Keratinocyte (primary cell): ENCODE results near the gene PTN. TPM values are rescaled to one million over a fixed set of nuclear protein-coding genes. Genes with fewer than 3 reads are reported as not detected.

Experiments used
- DNase-seq: peaks from one replicate; pipeline ENCODE4 v3.0.0-alpha.2; 2011; ENCODE audit warnings: low read depth, missing footprints, low spot score
- FAIRE-seq: peaks from 2 replicates; lab custom pipeline; 2011; peaks lifted over from hg19 to GRCh38; lab: Jason Lieb, UNC
- H2AFZ ChIP-seq: 2 replicates; pipeline ENCODE4 v1.6.0; 2012; ENCODE audit warnings: low read length, control low read depth, inconsistent platforms; ENCODE audit not compliant: control insufficient read depth
- H3K27ac ChIP-seq: 2 replicates; pipeline ENCODE4 v1.5.1; 2011; ENCODE audit warnings: low read length; ENCODE audit not compliant: control insufficient read depth, insufficient read depth
- H3K27me3 ChIP-seq: 3 replicates; pipeline ENCODE4 v1.6.0; 2011; ENCODE audit warnings: low read length; ENCODE audit not compliant: control insufficient read depth, insufficient read depth; ENCODE audit errors: extremely low read depth
- H3K36me3 ChIP-seq, 2 experiments: 2 replicates in 1 of 2; 3 replicates in 1 of 2; pipeline ENCODE4 v1.5.1; 2011; ENCODE audit warnings: low read length in 2 of 2, mild to moderate bottlenecking in 1 of 2; ENCODE audit not compliant: control insufficient read depth in 2 of 2, insufficient read depth in 2 of 2; ENCODE audit errors: extremely low read depth in 1 of 2
- H3K4me1 ChIP-seq: 3 replicates; pipeline ENCODE4 v1.5.1; 2011; ENCODE audit warnings: low read length; ENCODE audit not compliant: control insufficient read depth, insufficient read depth; ENCODE audit errors: extremely low read depth
- H3K4me2 ChIP-seq: 3 replicates; pipeline ENCODE4 v1.6.0; 2011; ENCODE audit warnings: low read depth, low read length; ENCODE audit not compliant: control insufficient read depth, insufficient read depth; ENCODE audit errors: extremely low read depth
- H3K4me3 ChIP-seq, 3 experiments: fragments of 200-600 bp in 1 of 3; sonication (generic) in 1 of 3; 2 replicates in 2 of 3; 3 replicates in 1 of 3; pipeline ENCODE4 v1.5.1; 2011 to 2016; ENCODE audit warnings: low read length in 3 of 3, mild to moderate bottlenecking in 3 of 3, control low read depth in 2 of 3, inconsistent platforms in 1 of 3, low read depth in 1 of 3, mixed read lengths in 1 of 3, mixed run types in 1 of 3, moderate library complexity in 1 of 3; ENCODE audit not compliant: control insufficient read depth in 2 of 3, insufficient read depth in 2 of 3; ENCODE audit errors: extremely low read depth in 1 of 3
- H3K79me2 ChIP-seq: 2 replicates; pipeline ENCODE4 v1.6.0; 2012; ENCODE audit warnings: low read length; ENCODE audit not compliant: control insufficient read depth, insufficient read depth
- H3K9ac ChIP-seq: 3 replicates; pipeline ENCODE4 v1.6.0; 2011; ENCODE audit warnings: low read length; ENCODE audit not compliant: control insufficient read depth, insufficient read depth; ENCODE audit errors: extremely low read depth
- H3K9me1 ChIP-seq: 3 replicates; pipeline ENCODE4 v1.6.0; 2011; ENCODE audit warnings: low read length; ENCODE audit not compliant: control insufficient read depth, insufficient read depth; ENCODE audit errors: extremely low read depth
- H3K9me3 ChIP-seq: 2 replicates; pipeline ENCODE4 v1.5.1; 2012; ENCODE audit warnings: low read depth, low read length; ENCODE audit not compliant: control insufficient read depth
- H4K20me1 ChIP-seq: 3 replicates; pipeline ENCODE4 v1.6.0; 2011; ENCODE audit warnings: low read length; ENCODE audit not compliant: control insufficient read depth, insufficient read depth; ENCODE audit errors: extremely low read depth
- CTCF ChIP-seq, 3 experiments: IDR thresholded peaks in 1 of 3; conservative IDR thresholded peaks in 1 of 3; optimal IDR thresholded peaks in 1 of 3; 2 replicates in 2 of 3; 3 replicates in 1 of 3; pipeline versions ENCODE3 to v1.5.1; 2011; ENCODE audit warnings: low read length in 3 of 3, mild to moderate bottlenecking in 3 of 3, moderate library complexity in 2 of 3, control low read depth in 1 of 3, inconsistent platforms in 1 of 3; ENCODE audit not compliant: insufficient read depth in 2 of 3; ENCODE audit errors: extremely low read depth in 1 of 3
- EZH2 ChIP-seq: IDR thresholded peaks from one replicate; pipeline ENCODE4 v1.6.1; 2012; ENCODE audit warnings: inconsistent platforms, mild to moderate bottlenecking, low read length, moderate library complexity
- dilution Hi-C: fragments of 300-500 bp; cut with MboI; formaldehyde crosslinking; loops from one replicate; pipeline ENCODE4 v1.7.0; 2020; ENCODE audit warnings: low sequenced_read_pairs; ENCODE audit not compliant: extremely low pct_ligation_motif_present
- polyA plus RNA-seq, 5 experiments: library from polyadenylated mRNA; depleted of rRNA in 3 of 5; stranded (reverse) in 3 of 5; stranded (forward) in 1 of 5; unstranded in 1 of 5; fragments of >200 nt; gene quantifications; 1 replicate in 1 of 5; 2 replicates in 3 of 5; 3 replicates in 1 of 5; pipeline versions ENCODE4 v1.2.1 to v1.2.3, GENCODE V29; 2011 to 2012; ENCODE audit warnings: missing spikeins in 2 of 5, low read depth in 1 of 5, low replicate concordance in 1 of 5

The PTN gene
- polyA plus RNA-seq, 1 donor (not counting 4 experiments of a cell fraction or from before 2014, with no cell fraction given): not detected

GRCh38 chr7:137363683-137364082 is 20.1 kb upstream of the PTN start:
- Histone ChIP-seq H4K20me1 (no peaks in the 10 kb centered on the region), H3K27ac (no peak overlapping the region), H3K4me3 (no peak overlapping the region), H3K36me3 (no peaks in the 10 kb centered on the region), H3K9me1 (no peaks in the 10 kb centered on the region), H3K4me1 (no peaks in the 10 kb centered on the region), H2AFZ (no peak overlapping the region), H3K9me3 (no peaks in the 10 kb centered on the region), H3K4me2 (no peak overlapping the region), H3K79me2 (no peaks in the 10 kb centered on the region), H3K27me3 (no peaks in the 10 kb centered on the region), H3K9ac (no peak overlapping the region)
- DNase-seq (no peak), FAIRE-seq (no peak)
- TF ChIP-seq EZH2: no peak
- dilution Hi-C loops: no loop called here

DNA sequence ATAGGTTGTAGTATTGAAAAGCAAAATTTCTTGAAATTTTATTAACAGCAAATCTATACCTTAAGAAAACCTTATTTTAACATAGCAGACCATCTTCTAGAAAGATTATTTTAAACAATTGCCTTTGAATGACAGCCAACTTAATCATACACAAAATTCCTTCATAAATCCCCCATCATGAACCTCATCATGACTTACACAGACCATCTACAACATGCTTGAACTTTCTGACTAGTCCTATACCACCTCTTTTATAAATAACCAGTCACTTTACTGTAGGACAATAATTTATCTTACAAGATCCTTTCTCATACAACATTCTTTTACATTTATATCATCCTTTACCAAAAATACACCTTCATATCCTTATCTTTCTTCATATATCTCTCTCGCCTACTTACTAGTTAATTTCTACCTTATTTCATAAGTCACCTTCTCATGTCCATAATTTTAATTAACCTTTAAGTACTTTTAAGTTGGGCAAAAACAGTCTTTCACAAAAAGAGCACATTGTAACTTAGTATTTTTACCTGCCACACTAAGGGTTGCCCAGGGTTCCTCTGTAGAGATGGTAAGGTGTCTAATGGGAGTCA is 16.6 kb upstream of the PTN start:
- Histone ChIP-seq H2AFZ (no peak overlapping the region), H3K9me3 (no peaks in the 10 kb centered on the region), H3K4me2 (no peak overlapping the region), H3K36me3 (no peaks in the 10 kb centered on the region), H3K4me1 (no peaks in the 10 kb centered on the region), H3K79me2 (no peaks in the 10 kb centered on the region), H3K4me3 (no peak overlapping the region), H3K27ac (no peak overlapping the region), H3K9me1 (no peaks in the 10 kb centered on the region), H4K20me1 (no peaks in the 10 kb centered on the region), H3K9ac (no peak overlapping the region), H3K27me3 (no peaks in the 10 kb centered on the region)
- TF ChIP-seq EZH2 (no peak), CTCF (optimal IDR thresholded peaks at IDR 0.05 in 1 of 3, IDR thresholded peaks at IDR 0.05 in 1 of 3, conservative IDR thresholded peaks at IDR 0.05 in 1 of 3; ENCODE audit: extremely low read depth in 1 of 3, insufficient read depth in 2 of 3, low read length in 3 of 3) (no peak)
- FAIRE-seq (no peak), DNase-seq (no peak)
- dilution Hi-C loops: no loop called here

- DNase-seq (no peak), FAIRE-seq (no peak)
- dilution Hi-C loops: no loop called here
- Histone ChIP-seq H3K9ac (no peak overlapping the region), H2AFZ (no peak overlapping the region), H3K9me1 (no peaks in the 10 kb centered on the region), H3K4me2 (no peak overlapping the region), H3K27me3 (no peaks in the 10 kb centered on the region), H4K20me1 (no peaks in the 10 kb centered on the region), H3K4me3 (no peak overlapping the region), H3K9me3 (no peaks in the 10 kb centered on the region), H3K36me3 (no peaks in the 10 kb centered on the region), H3K27ac (no peak overlapping the region), H3K4me1 (no peaks in the 10 kb centered on the region), H3K79me2 (no peaks in the 10 kb centered on the region)
- TF ChIP-seq EZH2 (no peak), CTCF (optimal IDR thresholded peaks at IDR 0.05 in 1 of 3, IDR thresholded peaks at IDR 0.05 in 1 of 3, conservative IDR thresholded peaks at IDR 0.05 in 1 of 3; ENCODE audit: extremely low read depth in 1 of 3, insufficient read depth in 2 of 3, low read length in 3 of 3) (no peak)
Observed at GRCh38 chr7:137354961-137355360, 11.4 kb upstream of the PTN start.
